Body of pancreas (tissue), 4 donors: ENCODE measurements around the gene P2RX7. TPM values are rescaled to one million over a fixed set of nuclear protein-coding genes. Genes with fewer than 3 reads are reported as not detected.

ENCODE experiments used
- ATAC-seq: fragments of 150-250 bp; one replicate; pipeline ENCODE4 v1.9.1; 2016
- DNase-seq, 4 donors: peaks; one replicate each; pipeline ENCODE4 v3.0.0-alpha.2; 2019
- H3K27ac ChIP-seq, 4 donors: fragments of 200-600 bp; sonication (generic); 1 replicate in 3 of 4; 2 replicates in 1 of 4; pipeline versions ENCODE4 v1.5.1 to v1.6.1; 2016 to 2019; ENCODE audit warnings: mild to moderate bottlenecking in 1 of 4, mixed read lengths in 1 of 4, moderate library complexity in 1 of 4
- H3K27me3 ChIP-seq, 2 donors: fragments of 200-600 bp; sonication (generic); one replicate each; pipeline ENCODE4 v1.6.0; 2016; ENCODE audit warnings: mild to moderate bottlenecking in 1 of 2
- H3K36me3 ChIP-seq, 2 donors: fragments of 200-600 bp; sonication (generic); replicated peaks in 1 of 2; 2 replicates each; pipeline ENCODE4 v1.5.1; 2016; ENCODE audit warnings: low read depth in 2 of 2; ENCODE audit not compliant: insufficient read depth in 1 of 2
- H3K4me1 ChIP-seq: fragments of 200-600 bp; sonication (generic); one replicate; pipeline ENCODE4 v1.6.0; 2016
- H3K4me3 ChIP-seq, 2 donors: fragments of 200-600 bp; sonication (generic); 1 replicate in 1 of 2; 2 replicates in 1 of 2; pipeline ENCODE4 v1.5.1; 2016 to 2019
- H3K9me3 ChIP-seq, 3 donors: fragments of 200-600 bp; sonication (generic); 1 replicate in 2 of 3; 2 replicates in 1 of 3; pipeline ENCODE4 v1.5.1; 2016
- CTCF ChIP-seq, 7 experiments: fragments of 450-650 bp in 4 of 7; fragments of 200-600 bp in 3 of 7; sonication (generic) in 3 of 7; IDR thresholded peaks; one replicate each; pipeline ENCODE4 v1.5.1; 2016 to 2019; ENCODE audit warnings: antibody characterized with exemption in 7 of 7
- POLR2A ChIP-seq, 3 donors: fragments of 450-650 bp; IDR thresholded peaks; one replicate each; pipeline ENCODE4 v1.6.1; 2016; ENCODE audit warnings: antibody characterized with exemption in 3 of 3, mild to moderate bottlenecking in 2 of 3
- WGBS, 2 donors: methylation state at CpG; one replicate each; pipeline ENCODE4 v1.1.5; 2017; 5-methylcytosine and 5-hydroxymethylcytosine counted together
- intact Hi-C: fragments of 100-400 bp; cut with DNase I; formaldehyde crosslinking; loops from one replicate; pipeline ENCODE4 v1.15.1; 2023
- total RNA-seq, 2 donors: library from RNA; depleted of rRNA; stranded (reverse); fragments of >200 nt; gene quantifications; one replicate each; pipeline ENCODE4 v1.1.0, GENCODE V29; 2016

P2RX7 gene
- total RNA-seq, 2 donors from 2014 or later = 1.0 to 1.6 TPM

- Histone ChIP-seq H3K27ac (peak overlapping the region in 3 of 4 donors; percentile 65), H3K9me3 (no peaks in the 10 kb centered on the region), H3K4me3 (no peak overlapping the region), H3K4me1 (peaks cover 9% of the 10 kb centered on the region), H3K27me3 (no peaks in the 10 kb centered on the region), H3K36me3 (no peaks in the 10 kb centered on the region)
- DNase-seq (peak; percentile 26 to 40 (median 30)), ATAC-seq (peak; percentile 87)
- TF ChIP-seq POLR2A (IDR thresholded peaks at IDR 0.05) (no peak), CTCF (IDR thresholded peaks at IDR 0.05) (no peak)
- intact Hi-C loops = no loop called here
- 36 to 69% methylated on average over 7 to 9 of the region's 9 CpGs for WGBS, 2 donors
Observed at GRCh38 chr12:121165316-121165715, 32.6 kb downstream of the P2RX7 start.

GRCh38 chr12:121166356-121166755 is 33.7 kb downstream of the P2RX7 start:
- Histone ChIP-seq H3K27ac (peak overlapping the region in 1 of 4 donors; percentile 65), H3K27me3 (no peaks in the 10 kb centered on the region), H3K9me3 (no peaks in the 10 kb centered on the region), H3K36me3 (no peaks in the 10 kb centered on the region), H3K4me3 (no peak overlapping the region), H3K4me1 (peaks cover 9% of the 10 kb centered on the region)
- ATAC-seq = no peak
- intact Hi-C loops = no loop called here
- 93% methylated on average over 1 of the region's 1 CpG for WGBS, 2 donors
- no peak for DNase-seq
- TF ChIP-seq CTCF (IDR thresholded peaks at IDR 0.05) (no peak), POLR2A (IDR thresholded peaks at IDR 0.05) (no peak)

- ATAC-seq = no peak
- no peaks in the 10 kb centered on the region for H3K27me3 ChIP-seq
- no peak overlapping the region for H3K4me3 ChIP-seq
- no peaks in the 10 kb centered on the region for H3K36me3 ChIP-seq
- peaks cover 9% of the 10 kb centered on the region for H3K4me1 ChIP-seq
- TF ChIP-seq CTCF (IDR thresholded peaks at IDR 0.05) (no peak), POLR2A (IDR thresholded peaks at IDR 0.05) (no peak)
- no peaks in the 10 kb centered on the region for H3K9me3 ChIP-seq
- 81 to 82% methylated on average over 14 of the region's 14 CpGs for WGBS, 2 donors
- H3K27ac ChIP-seq = no peak overlapping the region
- intact Hi-C loops = no loop called here
- peak in 1 of 4 donors; percentile 8 for DNase-seq
Observed at GRCh38 chr12:121167232-121167820, 34.6 kb downstream of the P2RX7 start.

GRCh38 chr12:121167951-121168350 is 35.3 kb downstream of the P2RX7 start:
- intact Hi-C loops = no loop called here
- TF ChIP-seq POLR2A (IDR thresholded peaks at IDR 0.05) = no peak

GRCh38 chr12:121170151-121170550 is 37.5 kb downstream of the P2RX7 start:
- no peak overlapping the region for H3K4me3 ChIP-seq
- H3K27me3 ChIP-seq = no peaks in the 10 kb centered on the region
- no peaks in the 10 kb centered on the region for H3K9me3 ChIP-seq
- DNase-seq (no peak), ATAC-seq (no peak)
- intact Hi-C loops = no loop called here
- H3K36me3 ChIP-seq = no peaks in the 10 kb centered on the region
- peaks cover 30% of the 10 kb centered on the region for H3K4me1 ChIP-seq
- WGBS, 2 donors = 95 to 100% methylated on average over 1 to 5 of the region's 5 CpGs
- TF ChIP-seq POLR2A (IDR thresholded peaks at IDR 0.05) (no peak), CTCF (IDR thresholded peaks at IDR 0.05) (no peak)
- H3K27ac ChIP-seq = no peak overlapping the region

More at GRCh38 chr12:121167951-121168350, 35.3 kb downstream of the P2RX7 start:
- Histone ChIP-seq H3K27ac (no peak overlapping the region), H3K4me3 (no peak overlapping the region), H3K4me1 (peaks cover 9% of the 10 kb centered on the region), H3K36me3 (no peaks in the 10 kb centered on the region), H3K9me3 (no peaks in the 10 kb centered on the region), H3K27me3 (no peaks in the 10 kb centered on the region)
- 81% methylated on average over 3 of the region's 3 CpGs for WGBS, 2 donors
- DNase-seq (no peak), ATAC-seq (no peak)
